Measurements from ENCODE around the gene WDR70. TPM values are rescaled to one million over a fixed set of nuclear protein-coding genes. Genes with fewer than 3 reads are reported as not detected.

WDR70 gene
- total and polyA plus RNA-seq, 2 donors (not counting 3 experiments of a cell fraction or from before 2014, with no cell fraction given) = 6.7 to 37.3 TPM

GRCh38 chr5:37709020-37709419, 329.9 kb downstream of the WDR70 start:
- intact Hi-C loops (cut with micrococcal nuclease) = no loop called here
- no peaks in the 10 kb centered on the region for H3K79me2 ChIP-seq (ENCODE audit: control insufficient read depth, insufficient read depth, low read length)
- BruUV-seq (replicated peaks) = no TSS peak

More at GRCh38 chr5:37709020-37709419, 329.9 kb downstream of the WDR70 start:
- DNase-seq (ENCODE audit: low read depth, low spot score) (no peak), FAIRE-seq (no peak)
- CTCF ChIA-PET = no interaction called here
- H3K4me1 ChIP-seq (ENCODE audit: control insufficient read depth, extremely low read depth, insufficient read depth, low read length) = peaks cover 9% of the 10 kb centered on the region
- no peaks in the 10 kb centered on the region for H3K27me3 ChIP-seq (ENCODE audit: control insufficient read depth in 2 of 2, insufficient read depth in 2 of 2, low read length in 2 of 2)
- H2AFZ ChIP-seq (ENCODE audit: low read depth, low read length) = no peak overlapping the region
- H3K9me1 ChIP-seq (replicated peaks; ENCODE audit: control insufficient read depth, extremely low read depth, insufficient read depth, low read length) = no peaks in the 10 kb centered on the region
- H3K36me3 ChIP-seq (ENCODE audit: control insufficient read depth in 2 of 2, extremely low read depth in 1 of 2, insufficient read depth in 2 of 2, low read length in 2 of 2) = no peaks in the 10 kb centered on the region
- TF ChIP-seq FOS (IDR thresholded peaks at IDR 0.05; ENCODE audit: borderline replicate concordance, insufficient read depth, low read length) = no peak
- TF ChIP-seq JUN (IDR thresholded peaks at IDR 0.05; ENCODE audit: borderline replicate concordance, insufficient read depth, insufficient read length, low read depth) = no peak
- TF ChIP-seq POLR2A (IDR thresholded peaks at IDR 0.05; ENCODE audit: low read depth, low read length) = no peak
- no peak for TF ChIP-seq MYC (IDR thresholded peaks at IDR 0.05; ENCODE audit: low read depth, low read length)
- TF ChIP-seq, protein P1, sequence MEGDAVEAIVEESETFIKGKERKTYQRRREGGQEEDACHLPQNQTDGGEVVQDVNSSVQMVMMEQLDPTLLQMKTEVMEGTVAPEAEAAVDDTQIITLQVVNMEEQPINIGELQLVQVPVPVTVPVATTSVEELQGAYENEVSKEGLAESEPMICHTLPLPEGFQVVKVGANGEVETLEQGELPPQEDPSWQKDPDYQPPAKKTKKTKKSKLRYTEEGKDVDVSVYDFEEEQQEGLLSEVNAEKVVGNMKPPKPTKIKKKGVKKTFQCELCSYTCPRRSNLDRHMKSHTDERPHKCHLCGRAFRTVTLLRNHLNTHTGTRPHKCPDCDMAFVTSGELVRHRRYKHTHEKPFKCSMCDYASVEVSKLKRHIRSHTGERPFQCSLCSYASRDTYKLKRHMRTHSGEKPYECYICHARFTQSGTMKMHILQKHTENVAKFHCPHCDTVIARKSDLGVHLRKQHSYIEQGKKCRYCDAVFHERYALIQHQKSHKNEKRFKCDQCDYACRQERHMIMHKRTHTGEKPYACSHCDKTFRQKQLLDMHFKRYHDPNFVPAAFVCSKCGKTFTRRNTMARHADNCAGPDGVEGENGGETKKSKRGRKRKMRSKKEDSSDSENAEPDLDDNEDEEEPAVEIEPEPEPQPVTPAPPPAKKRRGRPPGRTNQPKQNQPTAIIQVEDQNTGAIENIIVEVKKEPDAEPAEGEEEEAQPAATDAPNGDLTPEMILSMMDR (IDR thresholded peaks at IDR 0.05; ENCODE audit: extremely low read depth in 1 of 2, insufficient read depth in 1 of 2, low read depth in 1 of 2, low read length in 2 of 2) = no peak
- no peak for TF ChIP-seq EZH2 (IDR thresholded peaks at IDR 0.05; ENCODE audit: borderline replicate concordance, low read depth, low read length, severe bottlenecking)
- TF ChIP-seq MAX (IDR thresholded peaks at IDR 0.05; ENCODE audit: insufficient read depth, insufficient read length) = no peak
- no peak for TF ChIP-seq GATA2 (IDR thresholded peaks at IDR 0.05; ENCODE audit: insufficient read depth, insufficient read length, low read depth, low read length)
- TF ChIP-seq POLR2AphosphoS5 (IDR thresholded peaks at IDR 0.05; ENCODE audit: insufficient read depth, low read depth, low read length) = no peak
- dilution Hi-C loops (cut with MboI; ENCODE audit: extremely low pct_ligation_motif_present, low sequenced_read_pairs) = no loop called here
- H3K4me3 ChIP-seq (replicated peaks in 1 of 3; ENCODE audit: insufficient read depth in 1 of 3, low read depth in 1 of 3, low read length in 3 of 3) = no peak overlapping the region
- no peak overlapping the region for H3K27ac ChIP-seq (ENCODE audit: insufficient read depth, low read depth, low read length)
- no peak overlapping the region for H3K9ac ChIP-seq (replicated peaks; ENCODE audit: extremely low read depth, insufficient read depth, low read length)
- no peak overlapping the region for H3K4me2 ChIP-seq (ENCODE audit: insufficient read depth, low read length)
- H3K9me3 ChIP-seq (replicated peaks; ENCODE audit: control insufficient read depth, insufficient read depth, low read length) = no peaks in the 10 kb centered on the region
- POLR2A ChIA-PET = no interaction called here
- no peaks in the 10 kb centered on the region for H4K20me1 ChIP-seq (replicated peaks; ENCODE audit: control insufficient read depth, extremely low read depth, insufficient read depth, low read length)
